NCI-H82 (cell line): ENCODE data around the gene FIBCD1.

ENCODE experiments used
- DNase-seq: peaks from one replicate; lab custom pipeline; 2025; lab: John Stamatoyannopoulos, UW

The FIBCD1 gene

GRCh38 chr9:130894546-130894945 lies 44.5 kb downstream of the FIBCD1 start:
- no peak for DNase-seq

GRCh38 chr9:130893341-130894101 lies 45.5 kb downstream of the FIBCD1 start:
- peak; percentile 24 for DNase-seq

DNA sequence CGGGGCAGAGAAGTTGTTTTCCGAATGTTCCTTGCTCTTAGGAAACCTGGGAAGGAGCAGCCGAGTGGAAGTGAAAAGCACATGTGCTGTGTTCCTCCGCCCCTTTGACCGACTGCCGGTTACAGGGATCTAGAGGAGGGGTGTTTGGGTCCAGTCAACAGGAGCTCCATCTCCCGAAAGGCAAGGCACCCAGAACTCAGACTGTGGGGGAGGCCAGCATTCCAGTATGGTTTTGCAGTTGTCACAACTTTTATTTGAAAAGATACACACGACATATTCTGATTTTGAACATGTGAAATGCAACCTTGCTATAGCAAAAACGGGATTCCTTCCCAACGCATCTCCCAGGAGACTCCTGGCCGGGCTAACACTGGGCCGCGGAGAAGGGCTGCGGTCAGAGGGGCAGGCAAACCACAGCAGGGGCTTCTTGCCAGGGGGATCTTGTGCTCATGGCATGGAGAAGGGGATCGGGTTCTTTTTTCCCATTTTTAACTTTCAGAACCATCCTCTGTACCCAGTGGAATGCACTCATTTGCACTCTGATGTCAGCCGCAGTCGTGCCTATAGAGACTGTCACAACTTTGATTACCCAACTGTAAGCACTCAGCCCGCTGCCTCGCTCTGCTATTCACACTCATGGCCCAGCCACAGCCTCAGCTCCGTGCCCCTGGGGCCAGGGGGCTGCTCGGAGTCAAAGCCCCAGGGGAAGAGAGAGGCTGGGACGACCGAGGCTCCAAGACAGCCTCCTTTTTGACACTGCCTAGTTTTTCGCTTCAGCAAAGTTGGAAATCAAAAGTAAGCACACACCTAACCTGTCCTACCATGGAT lies 46.4 kb downstream of the FIBCD1 start:
- DNase-seq, result no peak

- DNase-seq, result no peak
Measured at GRCh38 chr9:130891688-130892476, 47.2 kb downstream of the FIBCD1 start.

- DNase-seq, result no peak
Measured at GRCh38 chr9:130890870-130891687, 48.0 kb downstream of the FIBCD1 start.

DNA sequence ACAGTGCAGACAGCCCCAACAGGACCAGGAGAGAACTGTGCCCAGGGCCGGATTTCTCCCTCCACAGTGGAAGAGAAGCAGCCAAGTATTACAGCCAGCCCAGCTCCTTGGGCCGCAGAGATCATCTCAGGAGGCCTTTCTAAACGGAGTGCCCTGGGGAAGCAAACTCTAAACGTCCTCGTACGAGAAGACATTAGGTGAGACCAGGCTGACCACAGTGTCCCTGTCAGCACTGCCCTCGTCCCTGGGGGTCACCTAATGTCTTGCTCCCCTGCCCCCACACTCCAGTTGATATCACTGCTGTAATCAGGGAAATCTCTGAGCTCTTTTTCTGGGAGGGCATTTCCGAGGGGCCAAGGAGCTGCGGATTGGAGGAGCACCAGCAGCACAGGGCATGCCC lies 48.9 kb downstream of the FIBCD1 start:
- no peak for DNase-seq

DNA sequence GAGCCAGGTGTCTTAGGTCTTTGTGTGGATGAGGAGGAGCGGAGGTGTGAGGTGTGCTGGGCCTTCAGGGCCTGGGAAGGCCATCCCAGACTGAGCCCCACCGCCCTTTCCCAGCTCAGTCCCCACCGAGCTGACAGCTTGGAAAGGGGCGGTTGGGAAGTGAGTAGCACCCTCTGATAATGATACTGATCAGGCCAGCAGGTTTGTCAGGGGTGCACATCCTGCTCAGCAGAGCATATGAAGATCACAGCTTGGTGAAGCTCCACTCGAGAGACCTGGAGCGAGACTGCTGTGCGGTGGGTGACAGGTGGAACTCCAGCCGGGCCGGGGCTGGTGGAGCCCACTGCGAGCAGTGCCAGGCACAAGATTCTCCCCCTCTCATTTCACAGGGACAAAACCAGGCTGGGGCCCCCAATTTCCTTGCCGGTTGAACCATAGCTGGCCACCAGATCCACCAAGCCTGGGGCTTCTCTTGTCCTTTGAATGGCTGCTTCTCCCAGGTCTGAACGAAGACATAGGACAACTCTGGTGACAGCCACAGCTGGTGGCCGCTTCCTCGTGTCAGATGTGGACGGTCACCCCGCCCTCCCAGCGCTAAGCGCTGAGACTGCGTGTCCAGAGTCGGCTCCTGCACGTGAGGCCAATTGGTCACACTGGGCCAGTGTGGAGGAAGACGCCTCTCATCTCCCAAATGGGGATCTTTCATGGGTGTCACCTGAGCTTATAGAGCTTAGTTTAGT lies 50.7 kb downstream of the FIBCD1 start:
- no peak for DNase-seq

GRCh38 chr9:130887494-130888144 lies 51.4 kb downstream of the FIBCD1 start:
- DNase-seq, result no peak

GRCh38 chr9:130886981-130887380 lies 52.1 kb downstream of the FIBCD1 start:
- DNase-seq, result no peak

DNA sequence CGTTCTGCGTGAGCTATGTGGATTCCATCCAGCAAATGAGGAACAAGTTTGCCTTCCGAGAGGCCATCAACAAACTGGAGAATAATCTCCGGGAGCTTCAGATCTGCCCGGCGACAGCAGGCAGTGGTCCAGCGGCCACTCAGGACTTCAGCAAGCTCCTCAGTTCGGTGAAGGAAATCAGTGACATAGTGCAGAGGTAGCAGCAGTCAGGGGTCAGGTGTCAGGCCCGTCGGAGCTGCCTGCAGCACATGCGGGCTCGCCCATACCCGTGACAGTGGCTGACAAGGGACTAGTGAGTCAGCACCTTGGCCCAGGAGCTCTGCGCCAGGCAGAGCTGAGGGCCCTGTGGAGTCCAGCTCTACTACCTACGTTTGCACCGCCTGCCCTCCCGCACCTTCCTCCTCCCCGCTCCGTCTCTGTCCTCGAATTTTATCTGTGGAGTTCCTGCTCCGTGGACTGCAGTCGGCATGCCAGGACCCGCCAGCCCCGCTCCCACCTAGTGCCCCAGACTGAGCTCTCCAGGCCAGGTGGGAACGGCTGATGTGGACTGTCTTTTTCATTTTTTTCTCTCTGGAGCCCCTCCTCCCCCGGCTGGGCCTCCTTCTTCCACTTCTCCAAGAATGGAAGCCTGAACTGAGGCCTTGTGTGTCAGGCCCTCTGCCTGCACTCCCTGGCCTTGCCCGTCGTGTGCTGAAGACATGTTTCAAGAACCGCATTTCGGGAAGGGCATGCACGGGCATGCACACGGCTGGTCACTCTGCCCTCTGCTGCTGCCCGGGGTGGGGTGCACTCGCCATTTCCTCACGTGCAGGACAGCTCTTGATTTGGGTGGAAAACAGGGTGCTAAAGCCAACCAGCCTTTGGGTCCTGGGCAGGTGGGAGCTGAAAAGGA lies 53.3 kb downstream of the FIBCD1 start:
- no peak for DNase-seq

- no peak for DNase-seq
Measured at GRCh38 chr9:130884542-130885483, 54.2 kb downstream of the FIBCD1 start.

DNA sequence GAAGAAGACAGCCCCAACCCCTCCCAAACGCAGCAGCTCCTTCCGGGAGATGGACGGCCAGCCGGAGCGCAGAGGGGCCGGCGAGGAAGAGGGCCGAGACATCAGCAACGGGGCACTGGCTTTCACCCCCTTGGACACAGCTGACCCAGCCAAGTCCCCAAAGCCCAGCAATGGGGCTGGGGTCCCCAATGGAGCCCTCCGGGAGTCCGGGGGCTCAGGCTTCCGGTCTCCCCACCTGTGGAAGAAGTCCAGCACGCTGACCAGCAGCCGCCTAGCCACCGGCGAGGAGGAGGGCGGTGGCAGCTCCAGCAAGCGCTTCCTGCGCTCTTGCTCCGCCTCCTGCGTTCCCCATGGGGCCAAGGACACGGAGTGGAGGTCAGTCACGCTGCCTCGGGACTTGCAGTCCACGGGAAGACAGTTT lies 54.9 kb downstream of the FIBCD1 start:
- no peak for DNase-seq

DNA sequence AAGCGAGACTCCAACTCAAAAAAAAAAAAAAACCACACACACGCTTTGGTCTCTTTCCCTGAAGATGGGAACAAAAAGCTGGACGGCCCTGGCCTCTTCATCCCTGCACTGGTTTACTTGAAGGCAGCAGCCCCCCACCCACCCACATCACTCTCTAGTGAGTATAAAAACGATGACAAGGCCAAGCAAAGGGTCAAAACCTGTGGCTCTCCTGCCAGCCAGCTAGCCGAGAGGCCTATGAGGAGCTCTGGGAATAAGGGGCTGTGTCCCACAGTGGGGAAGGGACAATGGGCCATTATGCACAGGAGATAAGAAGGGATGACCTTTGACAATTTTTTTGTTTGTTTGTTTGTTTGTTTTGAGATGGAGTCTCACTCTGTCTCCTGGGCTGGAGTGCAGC lies 55.6 kb downstream of the FIBCD1 start:
- DNase-seq, result no peak

- no peak for DNase-seq
Measured at GRCh38 chr9:130882696-130883225, 56.3 kb downstream of the FIBCD1 start.

DNA sequence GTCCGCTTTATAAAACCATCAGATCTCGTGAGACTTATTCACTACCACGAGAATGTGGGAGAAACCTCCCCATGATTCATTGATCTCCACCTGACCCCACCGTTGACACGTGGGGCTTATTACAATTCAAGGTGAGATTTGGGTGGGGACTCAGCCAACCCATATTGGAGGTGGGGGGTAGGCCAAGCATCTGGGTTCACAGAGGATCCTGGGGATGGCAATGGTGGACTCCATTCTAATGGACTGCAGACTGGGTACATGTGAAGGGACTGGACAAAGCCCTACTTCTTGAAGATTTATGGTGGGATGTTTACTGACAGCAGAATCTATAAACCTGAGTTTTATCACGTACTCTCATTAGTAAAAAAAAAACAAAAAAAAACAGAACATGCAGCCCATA lies 57.5 kb downstream of the FIBCD1 start:
- no peak for DNase-seq

- DNase-seq, result no peak
Measured at GRCh38 chr9:130880599-130881220, 58.3 kb downstream of the FIBCD1 start.

DNA sequence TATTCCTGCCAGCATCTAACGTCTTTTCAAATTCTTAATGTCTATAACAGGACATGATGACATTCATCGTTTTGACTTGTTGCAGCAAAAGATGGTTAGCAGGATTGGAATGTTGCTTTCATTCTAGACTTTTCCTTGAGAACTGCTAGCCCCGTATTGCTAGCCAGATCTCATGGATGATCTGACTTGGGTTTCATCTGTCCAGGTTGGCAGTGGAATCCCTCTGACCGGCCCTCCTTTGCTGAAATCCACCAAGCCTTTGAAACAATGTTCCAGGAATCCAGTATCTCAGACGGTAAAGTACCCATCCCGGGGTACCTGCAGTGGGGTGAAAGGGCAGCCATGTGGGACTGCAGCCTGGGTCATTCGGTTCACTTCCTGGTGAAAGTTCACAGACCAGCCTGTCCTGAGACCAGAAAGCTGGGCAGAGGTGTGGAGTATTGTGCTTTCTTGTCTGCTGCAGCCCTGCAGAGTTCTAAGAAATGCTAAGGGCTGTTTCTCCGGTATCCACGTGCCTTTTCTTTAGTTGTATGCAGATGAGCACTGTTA lies 59.1 kb downstream of the FIBCD1 start:
- DNase-seq, result no peak
